ENCODE data around the gene STK11IP. TPM values are rescaled to one million over a fixed set of nuclear protein-coding genes. Genes with fewer than 3 reads are reported as not detected.

Gene STK11IP
- total and polyA plus RNA-seq, 2 of the 13 experiments (the other 11 are each of a cell fraction or from before 2014, with no cell fraction given) = 12.8 to 24.0 TPM

GRCh38 chr2:219642465-219643083 is 44.9 kb downstream of the STK11IP start (continued):
- no peak for TF ChIP-seq JUND (CRISPR knock-in tag; IDR thresholded peaks at IDR 0.05)
- TF ChIP-seq BRCA1 (CRISPR knock-in tag; IDR thresholded peaks at IDR 0.05) = no peak; the same call in 1 of the 2 replicates
- TF ChIP-seq ZFP36L2 (CRISPR knock-in tag; IDR thresholded peaks at IDR 0.05) = 0 out of 2 replicates have a peak, but pooled peaks have one; percentile 68
- TF ChIP-seq, protein P1, sequence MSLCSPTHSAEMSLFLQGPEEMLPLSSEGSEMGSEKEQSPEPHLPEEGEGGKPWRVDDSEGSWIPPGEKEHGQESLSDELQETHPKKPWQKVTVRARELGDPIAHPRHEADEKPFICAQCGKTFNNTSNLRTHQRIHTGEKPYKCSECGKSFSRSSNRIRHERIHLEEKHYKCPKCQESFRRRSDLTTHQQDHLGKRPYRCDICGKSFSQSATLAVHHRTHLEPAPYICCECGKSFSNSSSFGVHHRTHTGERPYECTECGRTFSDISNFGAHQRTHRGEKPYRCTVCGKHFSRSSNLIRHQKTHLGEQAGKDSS (CRISPR knock-in tag; IDR thresholded peaks at IDR 0.05; ENCODE audit: borderline replicate concordance, low read depth) = peak; percentile 93; the same call in 1 of the 2 replicates
- TF ChIP-seq ZNF224 (CRISPR knock-in tag; IDR thresholded peaks at IDR 0.05) = no peak
- peak; percentile 48 for TF ChIP-seq ZNF629 (CRISPR knock-in tag; conservative IDR thresholded peaks at IDR 0.05)
- no peak for TF ChIP-seq ZNF296 (CRISPR knock-in tag; conservative IDR thresholded peaks at IDR 0.05)
- no peak for TF ChIP-seq CCAR2 (optimal IDR thresholded peaks at IDR 0.05; ENCODE audit: low read depth, low read length)
- TF ChIP-seq ZNF703 (CRISPR knock-in tag; IDR thresholded peaks at IDR 0.05; ENCODE audit: borderline replicate concordance) = no peak
- TF ChIP-seq ZSCAN30 (CRISPR knock-in tag; IDR thresholded peaks at IDR 0.05) = no peak
- TF ChIP-seq FIP1L1 (IDR thresholded peaks at IDR 0.05; ENCODE audit: borderline replicate concordance, insufficient read depth, low read depth, low read length) = no peak
- TF ChIP-seq ZMYM4 (CRISPR knock-in tag; IDR thresholded peaks at IDR 0.05) = peak; percentile 77; the same call in 1 of the 2 replicates
- TF ChIP-seq GTF2F1 (IDR thresholded peaks at IDR 0.05; ENCODE audit: low read length) = 0 out of 2 replicates have a peak, but pooled peaks have one; percentile 32
- TF ChIP-seq KIAA2018 (CRISPR knock-in tag; IDR thresholded peaks at IDR 0.05; ENCODE audit: borderline replicate concordance) = no peak
- TF ChIP-seq SMARCC2 (IDR thresholded peaks at IDR 0.05) = no peak
- TF ChIP-seq MAFK (conservative IDR thresholded peaks at IDR 0.05 in 1 of 2, IDR thresholded peaks at IDR 0.05 in 1 of 2; ENCODE audit: low read length in 2 of 2) = no peak
- TF ChIP-seq, protein P2, sequence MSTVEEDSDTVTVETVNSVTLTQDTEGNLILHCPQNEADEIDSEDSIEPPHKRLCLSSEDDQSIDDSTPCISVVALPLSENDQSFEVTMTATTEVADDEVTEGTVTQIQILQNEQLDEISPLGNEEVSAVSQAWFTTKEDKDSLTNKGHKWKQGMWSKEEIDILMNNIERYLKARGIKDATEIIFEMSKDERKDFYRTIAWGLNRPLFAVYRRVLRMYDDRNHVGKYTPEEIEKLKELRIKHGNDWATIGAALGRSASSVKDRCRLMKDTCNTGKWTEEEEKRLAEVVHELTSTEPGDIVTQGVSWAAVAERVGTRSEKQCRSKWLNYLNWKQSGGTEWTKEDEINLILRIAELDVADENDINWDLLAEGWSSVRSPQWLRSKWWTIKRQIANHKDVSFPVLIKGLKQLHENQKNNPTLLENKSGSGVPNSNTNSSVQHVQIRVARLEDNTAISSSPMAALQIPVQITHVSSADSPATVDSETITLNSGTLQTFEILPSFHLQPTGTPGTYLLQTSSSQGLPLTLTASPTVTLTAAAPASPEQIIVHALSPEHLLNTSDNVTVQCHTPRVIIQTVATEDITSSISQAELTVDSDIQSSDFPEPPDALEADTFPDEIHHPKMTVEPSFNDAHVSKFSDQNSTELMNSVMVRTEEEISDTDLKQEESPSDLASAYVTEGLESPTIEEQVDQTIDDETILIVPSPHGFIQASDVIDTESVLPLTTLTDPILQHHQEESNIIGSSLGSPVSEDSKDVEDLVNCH (CRISPR knock-in tag; IDR thresholded peaks at IDR 0.05) = no peak
- peak; percentile 70 for TF ChIP-seq BCL6 (CRISPR knock-in tag; IDR thresholded peaks at IDR 0.05)
- no peak; the same call in 1 of the 2 replicates for TF ChIP-seq NRL (CRISPR knock-in tag; IDR thresholded peaks at IDR 0.05; ENCODE audit: borderline replicate concordance)

All from HepG2 (cell line).